Body of pancreas (tissue), 4 donors: ENCODE data around the gene GTF2F2.
"Not testable (repeated sequence)": the region's sequence is repeated elsewhere in the genome, so short reads cannot be mapped to it uniquely, and the experiment has no call there.

Source experiments
- CTCF ChIP-seq, 7 experiments: fragments of 450-650 bp in 4 of 7; fragments of 200-600 bp in 3 of 7; sonication (generic) in 3 of 7; IDR thresholded peaks; one replicate each; pipeline ENCODE4 v1.5.1; 2016 to 2019; ENCODE audit warnings: antibody characterized with exemption in 7 of 7
- POLR2A ChIP-seq, 3 donors: fragments of 450-650 bp; IDR thresholded peaks; one replicate each; pipeline ENCODE4 v1.6.1; 2016; ENCODE audit warnings: antibody characterized with exemption in 3 of 3, mild to moderate bottlenecking in 2 of 3

- not testable (repeated sequence) for TF ChIP-seq CTCF, POLR2A (IDR thresholded peaks at IDR 0.05)
These were observed 68.8 kb downstream of the GTF2F2 start for GRCh38 chr13:45189077-45189476.
